ENCODE results near the gene COX7A2L.

- no peak for TF ChIP-seq GABPB1 (CRISPR knock-in tag; IDR thresholded peaks at IDR 0.05)
- TF ChIP-seq, protein P1, sequence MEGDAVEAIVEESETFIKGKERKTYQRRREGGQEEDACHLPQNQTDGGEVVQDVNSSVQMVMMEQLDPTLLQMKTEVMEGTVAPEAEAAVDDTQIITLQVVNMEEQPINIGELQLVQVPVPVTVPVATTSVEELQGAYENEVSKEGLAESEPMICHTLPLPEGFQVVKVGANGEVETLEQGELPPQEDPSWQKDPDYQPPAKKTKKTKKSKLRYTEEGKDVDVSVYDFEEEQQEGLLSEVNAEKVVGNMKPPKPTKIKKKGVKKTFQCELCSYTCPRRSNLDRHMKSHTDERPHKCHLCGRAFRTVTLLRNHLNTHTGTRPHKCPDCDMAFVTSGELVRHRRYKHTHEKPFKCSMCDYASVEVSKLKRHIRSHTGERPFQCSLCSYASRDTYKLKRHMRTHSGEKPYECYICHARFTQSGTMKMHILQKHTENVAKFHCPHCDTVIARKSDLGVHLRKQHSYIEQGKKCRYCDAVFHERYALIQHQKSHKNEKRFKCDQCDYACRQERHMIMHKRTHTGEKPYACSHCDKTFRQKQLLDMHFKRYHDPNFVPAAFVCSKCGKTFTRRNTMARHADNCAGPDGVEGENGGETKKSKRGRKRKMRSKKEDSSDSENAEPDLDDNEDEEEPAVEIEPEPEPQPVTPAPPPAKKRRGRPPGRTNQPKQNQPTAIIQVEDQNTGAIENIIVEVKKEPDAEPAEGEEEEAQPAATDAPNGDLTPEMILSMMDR (IDR thresholded peaks at IDR 0.05), result no peak
- TF ChIP-seq FOXP4 (CRISPR knock-in tag; IDR thresholded peaks at IDR 0.05), result no peak
- no peak for TF ChIP-seq ESRRA (CRISPR knock-in tag; IDR thresholded peaks at IDR 0.05; ENCODE audit: borderline replicate concordance)
- no peak for TF ChIP-seq MLX (CRISPR knock-in tag; IDR thresholded peaks at IDR 0.05)
- TF ChIP-seq, protein P2, sequence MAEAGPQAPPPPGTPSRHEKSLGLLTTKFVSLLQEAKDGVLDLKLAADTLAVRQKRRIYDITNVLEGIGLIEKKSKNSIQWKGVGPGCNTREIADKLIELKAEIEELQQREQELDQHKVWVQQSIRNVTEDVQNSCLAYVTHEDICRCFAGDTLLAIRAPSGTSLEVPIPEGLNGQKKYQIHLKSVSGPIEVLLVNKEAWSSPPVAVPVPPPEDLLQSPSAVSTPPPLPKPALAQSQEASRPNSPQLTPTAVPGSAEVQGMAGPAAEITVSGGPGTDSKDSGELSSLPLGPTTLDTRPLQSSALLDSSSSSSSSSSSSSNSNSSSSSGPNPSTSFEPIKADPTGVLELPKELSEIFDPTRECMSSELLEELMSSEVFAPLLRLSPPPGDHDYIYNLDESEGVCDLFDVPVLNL (CRISPR knock-in tag; IDR thresholded peaks at IDR 0.05; ENCODE audit: borderline replicate concordance, low read depth), result no peak
- no peak for TF ChIP-seq CDX4 (CRISPR knock-in tag; IDR thresholded peaks at IDR 0.05; ENCODE audit: borderline replicate concordance)
- no peak for TF ChIP-seq JUN (CRISPR knock-in tag; IDR thresholded peaks at IDR 0.05)
- TF ChIP-seq, protein P3, sequence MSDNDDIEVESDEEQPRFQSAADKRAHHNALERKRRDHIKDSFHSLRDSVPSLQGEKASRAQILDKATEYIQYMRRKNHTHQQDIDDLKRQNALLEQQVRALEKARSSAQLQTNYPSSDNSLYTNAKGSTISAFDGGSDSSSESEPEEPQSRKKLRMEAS (CRISPR knock-in tag; IDR thresholded peaks at IDR 0.05), result no peak
- TF ChIP-seq MYBL2 (CRISPR knock-in tag; IDR thresholded peaks at IDR 0.05), result no peak
Observed at GRCh38 chr2:42372474-42373200, 11.6 kb upstream of the COX7A2L start.

Measured in WTC11 (cell line).